ENCODE measurements around the gene ULK1. TPM values are rescaled to one million over a fixed set of nuclear protein-coding genes. Genes with fewer than 3 reads are reported as not detected.

The ULK1 gene
- total RNA-seq, 1 donor from 2014 or later = 43.7 TPM

DNA sequence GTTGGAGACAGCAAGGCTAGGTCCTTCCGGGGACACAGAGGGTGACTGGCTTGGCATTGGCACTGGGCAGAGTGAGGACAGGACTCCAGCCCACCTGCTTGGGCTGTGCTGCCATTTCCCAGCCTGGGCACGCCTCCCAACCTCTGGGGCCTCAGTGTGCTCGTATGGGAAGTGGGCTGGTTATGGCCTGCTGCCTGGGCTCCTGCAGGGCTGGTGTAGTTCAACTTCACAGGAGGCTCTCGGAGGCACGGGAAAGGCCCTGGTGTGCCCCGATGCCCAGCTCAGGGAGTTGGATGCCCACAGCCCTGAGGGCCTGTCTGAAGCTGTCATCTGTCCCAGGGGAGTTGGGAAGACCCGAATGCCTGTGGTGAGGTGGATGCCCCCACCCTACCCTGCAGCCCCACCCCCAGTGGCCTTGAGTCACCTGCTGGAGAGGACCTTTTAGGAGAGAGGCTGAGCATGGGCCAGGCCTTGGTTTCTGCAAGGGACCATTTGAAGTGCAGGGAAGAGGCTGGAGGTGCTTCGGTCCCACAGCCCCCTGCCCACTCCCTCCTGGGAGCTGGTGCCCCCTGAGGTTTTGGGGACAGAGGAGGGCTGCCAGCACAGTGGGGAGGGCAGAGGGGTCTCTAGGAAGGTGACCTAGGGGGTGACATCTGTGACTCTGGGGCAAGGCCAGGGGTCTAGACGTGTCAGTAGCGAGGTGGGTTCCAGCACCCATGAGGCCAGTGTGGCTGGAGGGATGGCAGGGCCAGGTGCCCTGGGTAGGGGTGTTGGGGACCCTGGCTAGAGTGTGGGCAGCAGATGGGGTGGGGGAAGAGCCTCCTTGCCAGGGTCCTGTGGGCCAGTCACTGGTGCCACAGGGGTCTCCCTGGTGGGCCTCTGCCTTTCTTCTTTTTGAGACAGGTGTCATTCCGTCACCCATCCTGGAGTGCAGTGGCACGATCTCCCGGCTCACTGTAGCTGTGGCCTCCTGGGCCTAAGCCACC lies 9.1 kb downstream of the ULK1 start:
- peak; percentile 43 for DNase-seq (ENCODE audit: low spot score)
- intact Hi-C loops (cut with DNase I) = no loop called here

DNA sequence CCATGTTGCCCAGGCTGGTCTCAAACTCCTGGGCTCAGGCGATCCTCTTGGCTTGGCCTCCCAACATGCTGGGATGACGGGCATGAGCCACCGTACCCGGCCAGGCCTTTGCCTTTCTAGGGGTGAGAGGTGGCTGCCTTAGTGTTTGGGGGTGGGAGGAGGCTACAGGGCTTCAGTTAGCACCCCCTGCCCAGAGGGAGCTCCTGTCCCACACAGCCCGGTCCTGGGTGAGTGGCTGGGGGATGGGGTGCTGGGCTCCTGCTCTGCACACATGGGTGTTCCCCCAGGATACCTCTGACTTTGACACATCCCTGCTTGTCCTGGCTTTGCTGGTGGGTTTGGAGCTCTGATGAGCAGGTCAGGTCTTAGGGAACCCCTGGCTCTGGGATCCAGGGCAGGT lies 9.9 kb downstream of the ULK1 start:
- intact Hi-C loops (cut with DNase I) = no loop called here

DNA sequence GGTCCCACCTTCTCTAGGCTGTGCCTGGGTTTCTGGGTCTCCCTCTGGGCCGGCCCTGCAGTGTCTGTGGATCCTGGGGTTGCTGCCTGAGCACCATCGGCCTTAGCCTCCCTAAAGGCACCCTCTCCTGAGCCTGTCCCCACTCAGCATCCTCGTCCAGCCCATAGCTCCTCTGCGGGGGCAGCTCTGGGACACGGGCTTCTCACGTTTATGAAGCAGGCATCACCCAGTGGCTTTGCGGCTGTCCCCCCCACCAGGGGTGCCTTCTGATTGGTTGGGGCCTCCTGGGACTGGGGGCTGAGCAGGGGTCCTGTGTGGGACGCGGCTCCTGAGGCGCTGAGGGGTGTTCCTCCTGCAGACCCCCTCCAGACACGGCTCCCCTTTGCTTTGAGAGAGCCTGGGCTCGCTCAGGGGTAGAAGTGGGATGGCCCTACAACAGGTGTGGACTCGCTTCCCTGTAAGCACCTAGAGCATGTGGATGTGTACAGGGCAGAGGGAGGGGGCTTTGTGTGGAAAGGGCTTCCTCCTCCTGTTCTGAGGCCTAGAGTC lies 10.7 kb downstream of the ULK1 start:
- intact Hi-C loops (cut with DNase I) = no loop called here
- DNase-seq (ENCODE audit: low spot score) = no peak

More for the DNA sequence above, 9.9 kb downstream of the ULK1 start:
- DNase-seq (ENCODE audit: low spot score) = no peak

DNA sequence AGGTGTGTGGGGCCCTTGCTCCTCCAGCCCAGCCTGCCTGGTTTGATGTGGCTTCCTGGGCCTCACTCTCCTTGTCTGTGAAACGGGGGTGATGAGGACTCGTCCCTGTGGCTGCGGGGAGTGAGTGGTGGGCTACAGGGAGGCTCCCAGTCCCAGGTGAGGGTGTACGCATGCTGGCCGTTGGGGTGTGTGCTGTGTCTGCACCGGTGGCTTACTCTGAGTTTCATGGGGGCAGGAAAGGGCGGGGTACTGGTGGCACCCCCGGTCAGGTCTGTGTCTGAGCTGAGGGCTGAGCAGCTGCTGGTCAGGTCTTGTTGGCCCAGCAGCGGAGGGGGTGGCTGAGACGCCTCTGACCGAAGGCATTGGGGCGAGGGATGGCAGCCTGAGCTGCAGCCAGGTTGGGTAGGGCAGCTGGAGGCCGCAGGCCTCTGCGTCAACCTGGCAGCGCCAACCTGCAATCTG lies 11.2 kb downstream of the ULK1 start:
- no peak for DNase-seq (ENCODE audit: low spot score)

DNA sequence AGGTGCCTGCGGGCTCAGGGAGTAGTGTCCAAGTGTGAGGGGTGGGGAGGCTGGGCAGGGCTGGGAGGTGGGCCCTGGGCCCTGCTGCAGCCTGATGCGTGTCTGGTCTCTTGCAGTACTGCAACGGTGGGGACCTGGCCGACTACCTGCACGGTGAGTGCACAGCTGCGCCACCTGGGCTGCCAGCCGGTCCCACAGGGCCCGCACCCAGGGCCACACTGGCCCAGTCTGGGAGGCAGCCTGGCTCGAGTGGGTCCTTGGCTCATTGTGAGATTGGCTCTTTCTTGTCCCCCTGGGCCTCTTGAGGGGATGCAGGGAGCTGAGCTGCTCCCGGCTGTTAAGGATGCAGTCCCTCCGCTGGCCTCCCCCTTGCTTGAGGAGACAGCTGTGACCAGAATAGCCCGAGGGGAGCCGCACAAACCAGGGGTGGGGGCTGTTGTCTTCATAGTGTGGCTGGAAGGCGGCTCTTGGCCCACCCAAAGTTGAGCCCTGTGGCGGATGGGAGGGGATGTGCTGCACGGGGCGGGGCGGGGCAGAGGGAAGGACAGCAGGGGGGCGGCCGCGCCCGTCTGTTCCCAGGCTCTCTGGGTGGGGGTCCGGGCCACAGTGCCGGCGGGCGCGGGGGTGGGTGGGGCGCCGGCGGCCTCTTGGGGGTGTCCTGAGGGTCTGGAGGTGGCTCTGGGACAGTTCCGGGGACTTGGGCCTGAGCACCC lies 13.1 kb downstream of the ULK1 start:
- no peak for DNase-seq (ENCODE audit: low spot score)
- intact Hi-C loops (cut with DNase I) = no loop called here

More for the DNA sequence above, 11.2 kb downstream of the ULK1 start:
- intact Hi-C loops (cut with DNase I) = no loop called here

DNA sequence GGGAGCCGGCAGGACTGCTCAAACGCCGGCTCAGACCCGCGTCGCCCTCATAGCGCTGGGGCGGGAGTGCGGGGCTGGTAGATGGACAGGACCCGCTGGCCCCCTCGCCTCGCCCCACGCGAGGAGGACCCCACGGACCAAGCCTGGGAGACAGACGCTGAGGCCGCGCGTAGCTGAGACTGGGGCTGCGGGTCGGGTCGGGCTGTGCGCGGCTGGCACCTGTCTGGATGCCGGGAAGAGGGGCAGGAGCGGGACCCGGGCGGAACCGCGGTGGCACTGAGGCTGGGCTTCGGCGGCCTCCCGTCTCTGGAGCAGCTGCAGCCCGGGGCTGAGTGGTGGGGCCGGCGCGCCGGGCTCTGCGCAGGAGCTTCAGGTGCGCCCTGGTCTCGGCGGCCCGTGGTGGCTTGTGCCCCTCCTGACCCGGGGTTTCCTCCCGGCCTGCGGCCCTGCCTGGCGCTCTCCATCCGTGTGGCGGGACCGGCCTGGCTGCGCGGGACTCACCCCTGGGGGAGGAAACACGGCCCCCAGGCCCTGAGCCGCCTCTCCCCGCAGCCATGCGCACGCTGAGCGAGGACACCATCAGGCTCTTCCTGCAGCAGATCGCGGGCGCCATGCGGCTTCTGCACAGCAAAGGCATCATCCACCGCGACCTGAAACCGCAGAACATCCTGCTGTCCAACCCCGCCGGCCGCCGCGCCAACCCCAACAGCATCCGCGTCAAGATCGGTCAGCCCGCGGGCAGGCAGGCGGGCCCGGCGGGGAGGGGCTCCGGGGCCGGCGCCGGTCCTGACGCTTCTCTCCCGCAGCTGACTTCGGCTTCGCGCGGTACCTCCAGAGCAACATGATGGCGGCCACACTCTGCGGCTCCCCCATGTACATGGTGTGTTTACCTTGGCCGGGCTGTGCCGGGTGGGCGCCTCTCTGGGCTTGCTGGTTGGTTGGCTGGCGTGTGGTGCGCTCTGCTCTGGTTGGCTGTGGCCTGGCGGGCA lies 14.0 kb downstream of the ULK1 start:
- no peak for DNase-seq (ENCODE audit: low spot score)
- intact Hi-C loops (cut with DNase I) = no loop called here

DNA sequence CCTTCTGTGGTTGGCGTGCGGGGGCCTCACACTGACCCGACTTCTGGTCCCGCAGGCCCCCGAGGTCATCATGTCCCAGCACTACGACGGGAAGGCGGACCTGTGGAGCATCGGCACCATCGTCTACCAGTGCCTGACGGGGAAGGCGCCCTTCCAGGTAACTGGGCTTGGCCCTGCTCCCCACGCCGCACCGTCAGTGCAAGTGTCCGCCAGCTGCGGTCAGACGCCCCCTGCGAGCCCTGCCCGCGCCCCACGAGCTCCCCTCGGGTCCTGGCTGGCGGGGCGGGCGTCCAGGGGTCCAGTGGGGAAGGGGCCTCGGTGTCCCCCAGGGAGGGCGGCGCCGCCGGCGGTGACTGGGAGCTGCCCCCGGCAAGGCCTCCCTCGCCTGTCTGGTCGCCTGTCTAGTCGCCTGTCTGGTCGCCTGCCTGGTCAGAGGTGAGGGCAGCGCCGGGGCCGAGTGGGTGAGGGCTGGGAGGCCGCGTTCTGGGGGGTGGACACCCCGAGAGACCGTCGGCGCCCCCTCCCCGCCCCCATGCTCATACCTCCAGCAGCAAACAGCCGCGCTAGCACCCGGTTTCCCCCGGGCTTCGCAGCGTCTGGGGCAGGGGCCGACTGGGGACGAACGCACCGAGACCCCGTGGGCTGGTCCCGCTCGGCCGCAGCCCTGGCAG lies 14.8 kb downstream of the ULK1 start:
- intact Hi-C loops (cut with DNase I) = no loop called here
- no peak for DNase-seq (ENCODE audit: low spot score)

DNA sequence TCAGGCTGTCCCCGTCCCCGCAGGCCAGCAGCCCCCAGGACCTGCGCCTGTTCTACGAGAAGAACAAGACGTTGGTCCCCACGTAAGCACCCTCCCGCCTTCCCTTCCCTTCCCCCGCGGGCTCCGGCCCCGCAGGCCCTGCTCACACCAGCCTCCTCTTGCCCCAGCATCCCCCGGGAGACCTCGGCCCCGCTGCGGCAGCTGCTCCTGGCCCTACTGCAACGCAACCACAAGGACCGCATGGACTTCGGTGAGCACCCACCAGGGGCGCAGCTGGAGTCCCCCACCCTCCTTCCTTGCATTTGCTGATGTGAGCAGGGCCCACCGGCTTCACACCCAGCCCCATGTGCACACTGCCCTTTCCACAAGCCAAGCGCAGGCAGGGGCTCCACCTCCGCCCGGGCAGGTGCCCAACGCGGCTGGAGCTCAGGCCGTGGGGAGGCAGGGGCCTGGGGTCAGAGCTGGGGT lies 15.4 kb downstream of the ULK1 start:
- intact Hi-C loops (cut with DNase I) = no loop called here
- DNase-seq (ENCODE audit: low spot score) = no peak

DNA sequence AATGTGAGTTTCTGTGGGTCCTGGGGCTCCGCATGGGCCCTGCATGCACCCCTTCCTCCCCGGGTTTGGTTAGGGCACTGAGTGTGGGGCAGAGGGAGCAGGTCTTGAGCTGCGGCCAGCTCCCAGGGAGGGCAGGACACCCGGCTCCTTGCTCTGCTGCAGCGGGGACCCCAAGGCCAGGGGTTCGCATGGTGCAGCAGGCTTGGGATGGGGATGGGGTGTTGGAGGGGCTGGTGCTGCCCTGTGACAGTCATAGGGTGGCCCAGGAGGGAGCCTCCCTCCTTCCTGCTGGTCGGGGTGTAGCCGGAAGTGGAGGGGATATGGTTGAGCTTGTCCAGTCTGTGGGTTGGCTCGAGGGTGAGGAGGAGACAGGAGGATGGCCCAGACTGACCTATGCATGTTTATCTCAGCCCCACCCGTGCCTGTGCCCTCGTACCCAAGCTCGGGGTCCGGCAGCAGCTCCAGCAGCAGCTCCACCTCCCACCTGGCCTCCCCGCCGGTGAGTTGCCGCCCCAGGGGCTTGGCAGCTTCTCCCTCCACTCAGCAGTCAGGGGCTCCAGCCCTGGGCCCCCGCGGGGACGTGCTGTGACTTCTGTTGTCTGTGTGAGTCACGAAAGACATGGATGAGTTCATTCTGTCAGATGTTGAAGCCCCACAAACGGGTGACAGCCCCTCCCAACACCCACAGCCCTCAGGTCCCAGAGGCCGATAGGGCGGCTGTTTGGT lies 16.0 kb downstream of the ULK1 start:
- intact Hi-C loops (cut with DNase I) = no loop called here

DNA sequence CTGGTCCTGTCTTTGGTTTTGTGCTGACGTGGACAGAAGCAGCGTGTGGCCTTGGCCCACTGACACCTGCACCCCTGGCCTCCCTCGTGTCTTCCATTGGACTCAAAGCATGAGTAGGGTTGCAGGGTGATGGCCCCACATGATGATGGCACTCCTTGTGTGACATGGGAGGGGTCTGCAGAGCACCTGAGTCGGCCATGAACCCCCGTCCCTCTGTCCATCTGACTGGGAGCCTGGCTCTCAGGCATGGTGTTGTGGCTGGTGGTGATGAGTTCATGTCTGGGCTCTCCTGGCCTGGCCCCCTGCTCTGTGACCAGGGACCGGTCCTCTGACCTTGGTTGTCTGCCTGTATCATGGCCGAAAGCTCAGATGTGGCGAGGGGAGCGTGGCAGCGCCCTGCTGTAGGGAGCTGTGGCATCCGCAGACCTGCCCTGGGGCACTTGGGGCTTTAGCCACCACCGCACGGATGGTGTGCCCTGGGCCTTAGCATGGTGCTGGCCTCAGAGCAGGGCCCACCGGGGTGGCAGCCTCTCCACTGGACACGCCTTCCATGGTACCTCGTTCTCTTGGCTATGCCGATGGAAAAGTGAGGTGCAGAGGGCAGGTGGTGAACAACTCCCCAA lies 16.7 kb downstream of the ULK1 start:
- no peak for DNase-seq (ENCODE audit: low spot score)
- intact Hi-C loops (cut with DNase I) = no loop called here

More for the DNA sequence above, 16.0 kb downstream of the ULK1 start:
- DNase-seq (ENCODE audit: low spot score) = no peak

DNA sequence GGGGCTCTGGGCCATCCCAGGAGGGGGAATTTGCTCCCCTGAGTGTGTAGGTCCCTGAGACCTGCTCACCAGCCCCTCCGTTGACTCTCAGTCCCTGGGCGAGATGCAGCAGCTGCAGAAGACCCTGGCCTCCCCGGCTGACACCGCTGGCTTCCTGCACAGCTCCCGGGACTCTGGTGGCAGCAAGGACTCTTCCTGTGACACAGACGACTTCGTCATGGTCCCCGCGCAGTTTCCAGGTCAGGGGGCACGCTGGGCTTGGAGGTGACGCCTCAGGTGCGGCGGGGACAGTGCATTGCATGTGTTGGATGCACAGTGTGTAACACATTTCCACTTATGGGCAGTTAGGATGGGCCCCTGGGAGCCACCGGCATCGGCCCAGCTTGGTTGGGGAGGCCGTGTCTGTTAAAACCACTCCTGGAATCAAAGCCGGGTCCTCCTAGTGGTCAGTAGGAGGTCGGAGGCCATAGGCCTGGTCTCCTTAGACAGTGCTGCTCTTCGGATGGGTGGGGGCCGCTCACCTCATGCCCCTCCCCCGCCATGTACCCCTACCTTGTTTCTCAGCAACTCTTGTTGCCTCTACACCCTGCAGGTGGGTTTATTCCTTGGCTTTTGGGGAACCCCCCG lies 17.5 kb downstream of the ULK1 start:
- intact Hi-C loops (cut with DNase I) = loop anchor here (2.0 kb wide), 2 partner anchors 15 to 17 kb away; partner anchors contain the start of gene PUS1
- no peak for DNase-seq (ENCODE audit: low spot score)

DNA sequence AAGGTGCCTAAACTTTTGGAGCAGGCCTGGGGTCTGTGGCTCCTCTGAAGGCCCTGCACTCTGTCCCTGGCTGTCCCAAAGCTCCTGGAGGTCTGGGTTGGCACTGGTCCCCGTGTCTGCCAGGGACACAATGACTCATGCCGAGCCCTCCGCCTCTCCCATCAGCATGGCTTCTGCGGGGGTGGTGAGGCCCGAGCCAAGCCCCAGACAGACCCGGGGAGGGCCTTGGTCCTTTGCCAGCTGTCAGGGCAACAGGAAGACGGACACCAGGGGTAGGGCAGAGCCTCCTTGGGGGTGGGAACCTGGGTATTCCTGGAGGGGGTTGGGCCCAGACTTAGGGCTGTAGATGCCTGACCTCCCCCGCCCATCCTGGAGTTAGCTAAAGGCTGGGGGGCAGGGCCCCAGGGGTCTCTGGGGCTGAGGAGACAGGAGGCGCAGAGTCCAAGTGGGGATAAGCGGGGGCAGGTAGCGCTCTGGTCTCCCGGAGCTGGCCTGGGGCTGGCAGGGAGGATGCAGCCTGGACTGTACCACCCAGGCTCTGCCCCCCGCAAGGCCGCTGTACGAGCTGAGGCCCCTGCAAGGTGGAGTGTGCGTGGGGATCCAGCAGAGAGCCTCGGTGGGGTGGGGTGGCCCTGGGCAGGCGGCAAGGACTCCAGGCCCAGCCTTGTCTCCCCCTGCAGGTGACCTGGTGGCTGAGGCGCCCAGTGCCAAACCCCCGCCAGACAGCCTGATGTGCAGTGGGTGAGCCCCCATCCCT lies 18.3 kb downstream of the ULK1 start:
- peak; percentile 95 for DNase-seq (ENCODE audit: low spot score)
- intact Hi-C loops (cut with DNase I) = loop anchor here (2.0 kb wide), 2 partner anchors 16 kb away; partner anchors contain the start of gene PUS1

DNA sequence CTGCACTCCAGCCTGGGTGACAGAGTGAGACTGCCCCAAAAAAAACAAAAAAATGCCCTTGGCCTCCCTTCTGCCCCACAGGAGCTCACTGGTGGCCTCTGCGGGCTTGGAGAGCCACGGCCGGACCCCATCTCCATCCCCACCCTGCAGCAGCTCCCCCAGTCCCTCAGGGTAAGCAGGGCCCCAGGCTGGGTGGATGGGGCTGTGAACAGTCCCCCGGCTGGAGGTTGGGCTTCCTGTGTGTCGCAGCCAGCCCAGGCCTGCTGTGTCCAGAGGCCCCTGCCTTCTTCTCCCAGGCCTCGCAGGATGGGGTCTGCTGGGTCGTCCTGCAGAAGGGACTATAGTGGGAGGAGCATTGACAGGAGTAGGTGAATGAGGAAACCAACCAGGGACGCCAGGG lies 19.2 kb downstream of the ULK1 start:
- no peak for DNase-seq (ENCODE audit: low spot score)
- intact Hi-C loops (cut with DNase I) = loop anchor here (2.0 kb wide), 2 partner anchors 15 to 17 kb away; partner anchors contain the start of gene PUS1

DNA sequence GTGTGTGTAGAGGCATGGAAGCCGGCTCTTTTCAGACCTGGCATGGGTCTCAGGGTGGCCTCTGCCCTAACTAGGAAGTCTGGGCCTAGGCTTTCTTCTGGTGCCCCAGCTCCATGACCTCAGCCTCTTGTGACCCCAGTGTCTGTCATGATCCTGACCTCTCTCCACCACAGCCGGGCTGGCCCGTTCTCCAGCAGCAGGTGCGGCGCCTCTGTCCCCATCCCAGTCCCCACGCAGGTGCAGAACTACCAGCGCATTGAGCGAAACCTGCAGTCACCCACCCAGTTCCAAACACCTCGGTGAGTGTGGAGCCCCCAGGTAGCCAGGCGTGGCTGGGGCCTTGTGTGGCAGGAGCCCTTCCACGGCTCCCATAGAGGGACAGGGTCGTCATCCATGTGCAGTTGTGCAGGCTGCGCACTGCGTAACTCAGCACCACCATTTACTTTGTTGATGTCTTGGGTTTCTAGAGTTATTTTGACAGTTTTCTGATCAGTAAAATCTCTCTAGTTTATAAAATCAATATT lies 19.8 kb downstream of the ULK1 start:
- no peak for DNase-seq (ENCODE audit: low spot score)
- intact Hi-C loops (cut with DNase I) = no loop called here

DNA sequence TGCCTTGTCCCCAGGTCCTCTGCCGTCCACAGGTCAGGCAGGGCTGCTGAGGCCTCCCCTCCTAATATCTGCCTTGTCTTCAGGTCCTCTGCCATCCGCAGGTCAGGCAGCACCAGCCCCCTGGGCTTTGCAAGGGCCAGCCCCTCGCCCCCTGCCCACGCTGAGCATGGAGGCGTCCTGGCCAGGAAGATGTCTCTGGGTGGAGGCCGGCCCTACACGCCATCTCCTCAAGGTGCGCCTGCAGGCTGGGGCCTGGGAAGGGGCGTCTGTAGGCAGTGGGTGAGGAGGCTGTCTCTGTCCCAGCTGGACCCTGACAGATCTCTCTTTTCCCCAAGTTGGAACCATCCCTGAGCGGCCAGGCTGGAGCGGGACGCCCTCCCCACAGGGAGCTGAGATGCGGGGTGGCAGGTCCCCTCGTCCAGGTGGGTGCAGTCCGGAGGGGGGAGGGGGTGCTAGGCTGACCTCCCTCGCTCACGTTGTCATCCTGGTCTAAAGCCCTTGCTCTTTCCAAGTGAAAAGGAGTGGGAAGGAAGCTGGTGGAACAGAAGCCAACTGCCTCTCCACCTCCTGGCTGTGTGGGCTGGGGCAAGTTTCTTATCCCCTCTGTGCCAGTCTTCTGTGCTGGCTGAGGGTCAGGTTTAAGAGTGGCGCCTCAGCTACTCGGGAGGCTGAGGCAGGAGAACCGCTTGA lies 20.7 kb downstream of the ULK1 start:
- DNase-seq (ENCODE audit: low spot score) = no peak
- intact Hi-C loops (cut with DNase I) = no loop called here
